GM12878 (cell line): ENCODE data around the gene B3GAT2.

Source experiments
- POLR2AphosphoS2 ChIP-seq: IDR thresholded peaks from 2 replicates; pipeline ENCODE4 v1.6.1; 2011; ENCODE audit warnings: low read depth, mild to moderate bottlenecking, low read length, improper control_type of control experiment, moderate library complexity
- TARDBP ChIP-seq: IDR thresholded peaks from 2 replicates; pipeline ENCODE4 v1.6.1; 2016; ENCODE audit warnings: borderline replicate concordance

- TF ChIP-seq TARDBP, result no peak
- TF ChIP-seq POLR2AphosphoS2, result no peak
These were observed 67.6 kb downstream of the B3GAT2 start for GRCh38 chr6:70889270-70889669.
